IPS DF 4.7 (cell line): Measurements from ENCODE around the gene TSPAN2.

Source experiments
- DNase-seq: peaks from one replicate; pipeline ENCODE4 v3.0.0-alpha.2; 2013; ENCODE audit warnings: low spot score; ENCODE audit errors: extremely low read depth

The TSPAN2 gene

GRCh38 chr1:115114308-115114707 lies 25.0 kb upstream of the TSPAN2 start:
- no peak for DNase-seq

GRCh38 chr1:115113766-115114165 lies 24.5 kb upstream of the TSPAN2 start:
- DNase-seq: no peak

GRCh38 chr1:115112496-115113375 lies 23.4 kb upstream of the TSPAN2 start:
- no peak for DNase-seq

GRCh38 chr1:115107516-115108260 lies 18.4 kb upstream of the TSPAN2 start:
- DNase-seq: no peak

GRCh38 chr1:115105831-115106230 lies 16.5 kb upstream of the TSPAN2 start:
- DNase-seq: no peak

GRCh38 chr1:115099693-115100050 lies 10.4 kb upstream of the TSPAN2 start:
- no peak for DNase-seq

- DNase-seq: no peak
Observed at GRCh38 chr1:115098979-115099692, 9.8 kb upstream of the TSPAN2 start.

GRCh38 chr1:115092175-115092574 lies 2.9 kb upstream of the TSPAN2 start:
- no peak for DNase-seq

- no peak for DNase-seq
Observed at GRCh38 chr1:115091572-115091971, 2.3 kb upstream of the TSPAN2 start.

- no peak for DNase-seq
Observed at GRCh38 chr1:115090956-115091355, 1.7 kb upstream of the TSPAN2 start.

GRCh38 chr1:115090540-115090939 lies 1.2 kb upstream of the TSPAN2 start:
- no peak for DNase-seq

GRCh38 chr1:115090186-115090490 lies 835 bp upstream of the TSPAN2 start:
- DNase-seq: no peak

- DNase-seq: no peak
Observed at GRCh38 chr1:115088871-115089419, 358 bp downstream of the TSPAN2 start.

GRCh38 chr1:115088115-115088778 lies 1.1 kb downstream of the TSPAN2 start:
- DNase-seq: no peak

GRCh38 chr1:115086176-115086830 lies 3.0 kb downstream of the TSPAN2 start:
- no peak for DNase-seq

- no peak for DNase-seq
Observed at GRCh38 chr1:115084902-115085511, 4.3 kb downstream of the TSPAN2 start.

- DNase-seq: no peak
Observed at GRCh38 chr1:115082949-115083348, 6.4 kb downstream of the TSPAN2 start.

- DNase-seq: no peak
Observed at GRCh38 chr1:115078708-115079107, 10.6 kb downstream of the TSPAN2 start.

GRCh38 chr1:115077984-115078330 lies 11.3 kb downstream of the TSPAN2 start:
- DNase-seq: no peak

GRCh38 chr1:115077286-115077983 lies 11.9 kb downstream of the TSPAN2 start:
- DNase-seq: no peak
